Measurements from ENCODE around the gene FCRL2. TPM values are rescaled to one million over a fixed set of nuclear protein-coding genes. Genes with fewer than 3 reads are reported as not detected.

FCRL2 gene
- polyA plus RNA-seq (ENCODE audit: insufficient read depth in 1 of 5, insufficient read length in 5 of 5, low replicate concordance in 1 of 5): under 1 TPM; 0.04 to 0.27 (median 0.12) TPM
- long read RNA-seq, donor 1: 0 reads
- long read RNA-seq, donor 2: 0 reads
- long read RNA-seq, donor 3: 0 reads
- long read RNA-seq, donor 4: 0 reads
- long read RNA-seq, donor 5: 0 reads
- long read RNA-seq, donor 6: 0 reads
- long read RNA-seq, donor 7: 0 reads
- long read RNA-seq, donor 8: 0 reads

GRCh38 chr1:157776971-157777391 is at the start of gene FCRL2:
Gene FCRL2 (minus strand): TSS chr1:157777132. CDS start chr1:157777073, 59 bp downstream.
- DNase-seq: no peak

- DNase-seq: no peak
Measured at GRCh38 chr1:157820299-157820698, 43.4 kb upstream of the FCRL2 start.

GRCh38 chr1:157819896-157820295 is 43.0 kb upstream of the FCRL2 start, which contains the start of gene FCRL1:
Gene FCRL1 (minus strand): TSS chr1:157820120. CDS start chr1:157820037, 83 bp downstream.
- no peak for DNase-seq

GRCh38 chr1:157819215-157819614 is 42.3 kb upstream of the FCRL2 start:
- no peak for DNase-seq

GRCh38 chr1:157813269-157813668 is 36.3 kb upstream of the FCRL2 start:
- DNase-seq: no peak

GRCh38 chr1:157806431-157807149 is 29.7 kb upstream of the FCRL2 start:
- DNase-seq: no peak

GRCh38 chr1:157803851-157804250 is 26.9 kb upstream of the FCRL2 start:
- no peak for DNase-seq

GRCh38 chr1:157799996-157800395 is 23.1 kb upstream of the FCRL2 start:
- no peak for DNase-seq

- DNase-seq: no peak
Measured at GRCh38 chr1:157798211-157798610, 21.3 kb upstream of the FCRL2 start.

- no peak for DNase-seq
Measured at GRCh38 chr1:157785248-157785647, 8.3 kb upstream of the FCRL2 start.

GRCh38 chr1:157784801-157785200 is 7.9 kb upstream of the FCRL2 start:
- DNase-seq: no peak

GRCh38 chr1:157782931-157783330 is 6.0 kb upstream of the FCRL2 start:
- DNase-seq: no peak

GRCh38 chr1:157781048-157781447 is 4.1 kb upstream of the FCRL2 start:
- DNase-seq: no peak

- no peak for DNase-seq
Measured at GRCh38 chr1:157775101-157775870, 1.6 kb downstream of the FCRL2 start.

- DNase-seq: no peak
Measured at GRCh38 chr1:157774412-157774811, 2.5 kb downstream of the FCRL2 start.

- DNase-seq: no peak
Measured at GRCh38 chr1:157773493-157774350, 3.2 kb downstream of the FCRL2 start.

GRCh38 chr1:157771661-157772425 is 5.1 kb downstream of the FCRL2 start:
- no peak for DNase-seq

- DNase-seq: no peak
Measured at GRCh38 chr1:157770442-157771043, 6.4 kb downstream of the FCRL2 start.

GRCh38 chr1:157766792-157767191 is 10.1 kb downstream of the FCRL2 start:
- DNase-seq: no peak

- no peak for DNase-seq
Measured at GRCh38 chr1:157758018-157758417, 18.9 kb downstream of the FCRL2 start.

All from right lung (tissue), 10 donors.